G401.6 (cell line): Measurements from ENCODE around the gene ZNRF1.
A peak's percentile ranks its signal among the peaks of the same experiment; 100 is the strongest.
"Not testable (repeated sequence)": the region's sequence is repeated elsewhere in the genome, so short reads cannot be mapped to it uniquely, and the experiment has no call there.

ENCODE experiments used
- FAIRE-seq: peaks from 2 replicates; lab custom pipeline; 2012; peaks lifted over from hg19 to GRCh38; lab: Jason Lieb, UNC

Gene ZNRF1

GRCh38 chr16:75002474-75002873 lies 3.6 kb downstream of the ZNRF1 start:
- no peak for FAIRE-seq

DNA sequence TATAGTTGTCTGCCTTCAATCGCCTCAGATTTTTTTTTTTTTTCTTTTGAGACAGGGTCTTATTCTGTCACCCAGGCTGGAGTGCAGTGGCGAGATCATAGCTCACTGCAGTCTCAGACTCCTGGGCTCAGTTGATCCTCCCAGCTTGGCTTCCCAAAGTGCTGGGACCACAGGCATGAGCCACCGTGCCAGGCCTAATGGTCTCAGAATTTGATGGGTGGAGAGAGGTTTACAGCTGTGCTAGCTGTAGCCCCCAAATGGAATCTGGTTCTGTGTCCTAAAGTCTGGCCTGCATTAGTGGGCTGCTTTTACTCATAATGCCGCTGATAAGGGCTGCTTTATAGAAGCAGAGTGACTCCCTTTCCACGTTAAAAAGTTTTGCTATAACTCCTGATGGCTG lies 5.1 kb downstream of the ZNRF1 start:
- no peak for FAIRE-seq

DNA sequence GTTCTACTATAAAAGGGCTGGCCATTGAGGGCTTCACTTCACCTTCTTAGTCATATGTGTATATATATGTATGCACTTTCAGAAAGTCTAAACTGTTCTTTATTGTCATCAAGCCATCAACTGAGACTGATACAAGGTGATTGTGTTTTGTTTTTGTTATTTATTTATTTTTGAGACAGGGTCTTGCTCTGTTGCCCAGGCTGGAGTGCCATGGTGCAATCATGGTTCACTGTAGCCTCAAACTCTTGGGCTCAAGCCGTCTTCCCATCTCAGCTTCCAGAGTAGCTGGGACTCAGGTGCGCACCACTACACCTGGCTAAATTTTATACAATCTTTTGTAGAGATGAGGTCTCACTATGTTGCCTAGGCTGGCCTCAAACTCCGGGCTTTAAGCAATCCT lies 5.6 kb downstream of the ZNRF1 start:
- no peak for FAIRE-seq

- no peak for FAIRE-seq
Observed at GRCh38 chr16:75005697-75006096, 6.9 kb downstream of the ZNRF1 start.

DNA sequence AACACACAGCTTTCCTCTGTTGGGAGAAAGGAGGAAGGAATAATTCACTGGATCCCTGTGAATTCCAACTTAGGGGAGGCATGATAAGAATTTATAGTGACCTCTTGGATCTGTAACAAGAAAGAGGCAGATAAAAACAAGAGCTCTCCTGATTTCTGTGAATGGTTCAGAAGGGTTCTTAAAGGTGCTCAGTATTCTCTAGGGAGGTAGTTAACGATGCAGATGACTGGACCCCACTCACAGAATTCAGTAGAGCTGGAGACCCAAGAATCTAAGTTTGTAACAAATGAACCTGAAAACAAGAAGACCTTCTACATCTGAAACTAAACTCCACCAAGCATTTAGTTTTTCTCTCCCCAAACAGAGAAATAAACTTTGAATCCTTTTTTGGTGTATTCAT lies 8.6 kb downstream of the ZNRF1 start:
- no peak for FAIRE-seq

GRCh38 chr16:75010427-75010826 lies 11.6 kb downstream of the ZNRF1 start:
- no peak for FAIRE-seq

DNA sequence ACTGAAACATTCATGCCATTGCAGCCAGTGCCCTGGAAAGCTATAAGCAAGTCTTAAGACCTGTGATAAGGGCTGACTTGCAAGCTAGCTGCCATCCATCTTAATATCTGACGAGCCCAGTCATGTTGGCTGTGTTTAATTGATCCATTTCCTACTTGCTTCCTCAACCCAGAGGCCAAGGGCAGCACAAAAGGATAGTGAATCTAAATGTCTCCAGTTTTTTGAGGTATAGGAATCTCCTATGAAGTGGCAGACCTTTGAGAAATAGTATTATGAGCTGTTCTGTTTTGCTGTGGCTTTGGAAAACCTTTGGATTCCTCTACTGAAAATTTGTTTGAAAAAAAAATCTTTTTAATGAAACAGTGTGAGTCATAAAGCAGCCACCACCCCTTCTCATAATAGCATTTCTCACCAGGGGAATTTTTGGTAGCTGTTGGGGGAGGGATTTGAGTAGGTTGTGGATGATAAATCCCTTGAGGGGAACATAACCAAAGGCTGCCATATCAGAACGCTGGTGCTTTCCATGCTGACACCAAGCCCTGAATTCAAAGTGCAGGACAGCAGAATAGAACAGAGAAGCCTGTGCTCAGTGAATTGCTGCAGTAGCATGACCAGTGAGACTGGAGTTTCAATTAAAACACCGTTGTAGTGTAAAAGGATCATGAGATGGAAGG lies 12.9 kb downstream of the ZNRF1 start:
- FAIRE-seq, result no peak

DNA sequence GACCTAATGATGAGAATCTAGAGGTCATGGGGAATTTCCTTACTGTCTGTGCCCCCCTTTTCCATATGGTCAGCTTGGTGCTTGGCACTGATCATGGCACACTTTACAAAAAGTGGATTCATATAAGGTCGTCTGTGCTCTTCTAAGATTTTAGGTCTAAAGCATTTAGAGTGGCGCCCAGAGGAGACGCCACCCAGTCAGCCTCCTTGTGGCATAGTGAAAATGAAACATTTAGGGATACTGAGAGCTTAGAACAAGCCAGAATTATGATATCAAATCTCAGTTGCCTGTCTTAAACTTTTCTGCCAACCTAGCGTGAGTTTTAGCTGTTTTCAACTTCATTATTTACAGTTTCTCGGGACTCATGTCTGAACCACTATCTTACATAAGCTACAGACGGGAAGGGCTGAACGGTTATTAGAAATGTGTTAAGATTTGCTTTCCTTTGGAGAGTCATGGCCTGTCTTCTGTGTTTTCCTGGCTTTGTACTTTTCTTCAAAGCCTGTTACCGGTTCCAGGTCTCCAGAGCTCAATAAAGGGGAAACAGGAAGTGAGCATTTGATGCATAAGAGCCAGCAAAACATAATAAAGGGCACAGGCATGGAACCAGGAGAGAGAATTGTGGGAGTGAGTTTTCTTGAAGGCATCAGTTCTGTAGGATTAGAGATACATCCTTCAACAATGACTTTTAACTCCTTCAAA lies 13.7 kb downstream of the ZNRF1 start:
- no peak for FAIRE-seq

DNA sequence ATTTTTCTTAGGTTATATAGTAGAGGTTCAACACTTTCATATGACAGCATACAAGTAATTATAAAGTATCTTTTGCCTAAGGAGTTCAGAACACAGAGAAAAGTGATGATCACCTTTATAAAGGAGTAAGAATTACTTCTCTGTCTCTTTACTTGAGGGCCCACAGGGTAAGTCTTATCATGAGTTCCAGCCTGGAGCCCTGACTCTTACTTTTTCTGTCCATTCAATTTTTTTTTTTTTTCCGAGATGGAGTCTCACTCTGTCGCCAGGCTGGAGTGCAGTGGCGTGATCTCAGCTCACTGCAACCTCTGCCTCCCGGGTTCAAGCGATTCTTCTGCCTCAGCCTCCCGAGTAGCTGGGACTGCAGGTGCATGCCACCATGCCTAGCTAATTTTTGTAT lies 14.3 kb downstream of the ZNRF1 start:
- FAIRE-seq, result not testable (repeated sequence)

DNA sequence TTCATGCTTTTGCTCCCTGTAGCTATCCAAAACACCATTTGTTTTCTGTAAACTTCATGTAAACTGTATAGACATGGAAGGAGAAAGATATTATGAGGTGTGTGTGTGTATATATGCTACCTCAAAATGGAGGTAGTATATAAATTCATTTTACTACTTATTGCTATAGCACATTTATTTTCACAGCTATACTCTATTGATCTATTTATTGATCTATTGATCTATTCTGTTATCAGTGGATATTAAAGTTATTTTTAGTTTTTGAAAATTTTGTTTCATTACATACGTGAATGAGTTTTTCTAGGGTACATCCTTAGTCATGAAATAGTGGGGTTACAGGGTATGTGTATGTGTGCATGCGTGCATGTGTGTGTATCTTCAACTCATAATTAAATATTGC lies 15.5 kb downstream of the ZNRF1 start:
- no peak for FAIRE-seq

DNA sequence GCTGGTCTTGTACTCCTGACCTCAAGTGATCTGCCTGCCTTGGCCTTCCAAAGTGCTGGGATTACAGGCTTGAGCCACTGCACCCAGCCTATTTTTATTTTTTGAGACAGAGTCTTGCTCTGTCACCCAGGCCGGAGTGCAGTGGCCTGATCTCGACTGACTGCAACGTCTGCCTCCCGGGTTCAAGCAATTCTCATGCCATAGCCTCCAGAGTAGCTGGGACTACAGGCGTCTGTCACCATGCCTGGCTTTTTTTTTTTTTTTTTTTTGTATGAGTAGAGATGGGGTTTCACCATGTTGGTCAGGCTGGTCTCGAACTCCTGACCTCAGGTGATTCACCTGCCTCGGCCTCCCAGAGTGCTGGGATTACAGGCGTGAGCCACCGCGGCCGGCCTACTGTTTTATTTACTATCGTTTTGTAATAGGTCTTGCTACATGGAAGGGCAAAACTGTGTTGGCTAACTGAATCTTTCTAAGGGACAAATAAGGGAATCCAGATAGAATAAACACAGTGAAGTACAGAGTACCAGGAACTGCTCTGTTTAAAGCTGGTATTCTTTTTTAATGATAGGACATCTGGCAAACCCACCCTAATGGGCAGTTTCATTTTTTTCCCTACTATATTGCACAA lies 17.7 kb downstream of the ZNRF1 start:
- not testable (repeated sequence) for FAIRE-seq

DNA sequence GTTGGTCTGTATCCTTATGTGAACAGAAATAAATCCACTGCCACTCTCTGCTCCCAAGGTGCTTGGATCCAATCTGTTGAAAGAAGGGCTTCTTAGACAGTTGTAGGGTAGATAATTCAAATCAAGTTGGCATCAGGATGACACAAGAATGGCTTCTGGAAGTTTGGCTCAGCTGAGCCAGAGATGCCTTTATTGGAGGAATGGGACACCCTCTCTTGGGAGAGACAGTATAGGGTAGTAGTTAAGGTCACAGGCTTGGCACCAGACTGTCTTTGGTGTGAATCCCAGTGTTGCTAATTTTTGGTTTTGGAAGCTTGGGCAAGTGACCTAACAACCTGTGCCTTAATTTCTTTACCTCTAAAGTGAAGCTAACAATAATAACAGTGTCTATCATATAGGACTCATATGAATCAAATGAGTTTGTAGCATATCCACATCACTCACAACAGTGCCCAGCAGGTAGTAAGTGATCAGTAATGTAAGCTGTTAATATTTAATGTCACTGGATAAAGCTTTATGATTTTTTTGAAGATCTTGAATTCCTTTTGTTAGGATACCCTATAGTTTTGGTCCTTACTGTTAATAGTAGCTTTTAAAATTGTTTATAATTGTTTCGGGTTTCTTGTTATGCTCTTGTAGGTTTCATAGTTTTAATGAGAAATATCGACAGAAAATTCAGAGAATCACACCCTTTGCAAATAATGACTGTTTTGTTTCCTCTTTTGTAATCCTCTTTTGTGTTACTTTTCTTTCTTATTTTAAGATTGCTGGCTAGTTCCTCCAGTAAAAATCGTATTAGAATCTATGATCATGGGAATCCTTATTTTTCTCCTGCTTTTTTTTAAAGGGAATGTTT lies 19.1 kb downstream of the ZNRF1 start:
- FAIRE-seq, result peak; percentile 72

GRCh38 chr16:75019007-75019406 lies 20.2 kb downstream of the ZNRF1 start:
- FAIRE-seq, result no peak

DNA sequence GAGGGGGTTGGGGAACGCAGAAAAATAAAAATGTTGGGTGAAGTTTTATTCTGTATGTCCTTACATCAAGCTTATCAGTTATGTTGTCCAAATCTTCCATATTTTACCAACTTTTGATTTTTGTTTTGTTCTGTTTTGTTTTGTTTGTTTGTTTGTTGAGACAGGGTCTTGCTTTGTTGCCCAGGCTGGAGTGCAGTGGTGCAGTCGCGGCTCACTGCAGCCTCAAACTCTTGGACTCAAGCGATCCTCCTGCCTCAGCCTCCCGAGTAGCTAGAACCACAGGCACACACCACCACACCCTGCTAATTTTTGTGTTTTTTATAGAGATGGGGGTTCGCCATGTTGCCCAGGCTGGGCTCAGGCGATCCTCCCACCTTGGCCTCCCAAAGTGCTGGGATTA lies 20.8 kb downstream of the ZNRF1 start:
- no peak for FAIRE-seq

DNA sequence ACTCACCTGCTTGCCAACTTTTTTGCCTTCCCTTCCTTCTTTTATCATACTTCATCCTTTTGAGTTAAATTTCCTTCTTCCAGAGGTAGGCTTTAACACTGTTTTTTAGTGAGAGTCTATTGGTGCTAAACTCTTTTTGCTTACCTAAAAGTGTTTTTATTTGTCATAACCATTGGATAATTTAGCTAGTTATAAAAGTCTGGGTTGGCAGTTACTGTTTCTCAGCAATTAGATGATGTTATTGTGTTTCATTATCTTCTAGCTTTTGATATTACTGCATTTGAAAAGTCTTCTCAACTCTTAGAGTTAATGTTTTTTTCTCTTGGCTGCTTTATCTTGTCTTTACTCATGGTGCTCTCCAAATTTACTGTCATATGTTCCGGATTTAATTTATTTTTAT lies 22.6 kb downstream of the ZNRF1 start:
- FAIRE-seq, result no peak

- no peak for FAIRE-seq
Observed at GRCh38 chr16:75022567-75022966, 23.7 kb downstream of the ZNRF1 start.

DNA sequence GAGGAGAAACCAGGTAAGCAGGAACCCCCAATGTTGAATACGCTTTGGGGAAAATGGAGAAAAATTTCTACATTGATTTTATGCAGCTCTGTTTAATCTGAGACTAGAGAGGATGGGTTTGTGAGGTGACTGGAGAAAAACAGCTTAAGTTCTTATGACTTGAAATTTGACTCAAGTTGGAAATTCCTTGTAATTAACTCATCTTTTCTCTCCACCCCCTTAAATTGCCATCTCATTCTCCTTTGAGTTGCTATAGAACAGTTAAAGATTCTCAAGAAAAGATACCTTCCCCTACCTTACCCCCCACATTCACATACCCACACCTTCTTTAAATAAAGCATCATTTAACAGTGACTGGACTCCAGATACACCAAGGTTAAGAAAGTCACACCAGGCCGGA lies 24.2 kb downstream of the ZNRF1 start:
- FAIRE-seq, result no peak

DNA sequence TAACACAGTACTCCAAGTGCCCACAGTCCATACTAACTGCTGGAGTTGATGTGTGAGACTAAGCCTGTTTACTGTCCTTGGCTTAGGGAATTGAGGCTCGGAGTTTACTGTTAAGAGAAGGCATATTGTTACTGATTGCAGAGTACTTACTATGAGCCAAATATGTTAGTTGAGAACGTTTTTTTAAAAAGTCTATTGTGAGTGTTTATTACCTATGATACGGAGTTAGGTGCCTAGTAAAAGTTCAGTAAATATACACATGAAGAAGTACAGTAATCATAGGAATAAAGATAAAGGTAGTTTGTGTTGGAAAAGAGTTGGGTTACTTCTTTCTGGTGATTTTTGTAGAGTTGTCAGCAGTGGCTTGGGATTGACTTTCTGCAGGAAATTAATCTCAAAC lies 25.4 kb downstream of the ZNRF1 start:
- no peak for FAIRE-seq

DNA sequence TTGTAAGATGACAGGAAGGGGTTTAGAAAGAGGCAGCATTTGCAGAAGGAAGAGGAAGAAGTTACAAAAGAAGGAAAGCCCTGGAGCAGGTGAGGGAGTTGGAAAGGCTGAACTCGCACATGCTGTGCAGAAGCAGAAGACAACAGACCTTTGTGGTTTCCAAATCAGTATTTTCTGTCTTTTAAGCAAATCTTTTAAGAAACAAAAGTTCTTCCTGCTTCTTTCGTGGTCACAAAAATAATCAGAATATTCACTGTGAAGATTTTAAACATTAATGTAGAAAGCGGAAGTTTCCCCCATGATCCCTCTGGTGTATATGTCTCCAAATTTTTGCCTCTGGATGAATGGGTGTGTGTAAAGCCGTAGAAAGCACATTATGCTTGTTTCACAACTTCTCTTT lies 25.8 kb downstream of the ZNRF1 start:
- FAIRE-seq, result no peak

DNA sequence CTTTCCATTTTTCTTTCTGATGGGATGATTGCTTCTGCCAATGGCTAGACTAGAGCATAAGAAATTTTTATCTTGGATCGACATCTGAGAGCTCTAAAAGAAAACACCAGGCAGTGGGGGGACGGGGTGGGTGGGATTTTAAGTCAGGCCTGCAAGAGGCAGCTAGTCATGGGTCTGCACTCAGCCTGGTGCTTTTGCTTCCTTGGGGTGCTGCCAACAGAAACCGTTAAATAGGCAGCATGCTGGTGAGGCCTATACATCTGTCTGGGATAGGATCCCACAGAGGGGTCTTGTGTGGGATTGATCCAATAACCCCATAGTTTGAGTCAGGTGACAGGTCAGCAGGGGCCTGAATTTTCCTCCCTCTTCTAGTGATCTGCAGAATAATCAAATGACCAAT lies 26.9 kb downstream of the ZNRF1 start:
- no peak for FAIRE-seq

DNA sequence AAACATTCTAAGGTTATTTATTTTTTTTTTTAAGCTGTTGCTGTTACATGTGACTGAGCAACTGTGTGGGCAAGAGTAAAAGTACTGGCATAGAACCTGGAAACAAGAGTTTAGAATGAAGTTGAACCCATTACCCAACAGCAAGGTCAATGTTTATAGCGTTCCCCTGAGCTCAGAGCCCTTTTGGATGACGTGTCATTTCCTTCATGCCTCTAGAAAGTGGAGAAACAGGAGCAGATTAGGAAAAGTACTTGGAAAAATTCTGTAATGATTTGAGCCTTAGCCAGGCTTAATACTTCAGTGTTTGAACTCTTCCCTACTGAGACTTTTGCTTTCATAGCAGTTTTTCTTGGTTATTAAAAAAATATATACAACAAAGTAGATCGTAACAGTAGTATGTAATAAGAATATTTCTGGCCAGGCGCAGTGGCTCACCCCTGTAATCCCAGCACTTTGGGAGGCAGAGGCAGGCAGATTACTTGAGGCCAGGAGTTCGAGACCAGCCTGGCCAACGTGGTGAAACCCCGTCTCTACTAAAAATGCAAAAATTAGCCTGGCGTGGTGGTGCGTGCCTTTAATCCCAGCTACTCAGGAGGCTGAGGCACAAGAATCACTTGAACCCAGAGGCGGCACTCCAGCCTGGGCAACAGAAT lies 27.5 kb downstream of the ZNRF1 start:
- FAIRE-seq, result not testable (repeated sequence)

DNA sequence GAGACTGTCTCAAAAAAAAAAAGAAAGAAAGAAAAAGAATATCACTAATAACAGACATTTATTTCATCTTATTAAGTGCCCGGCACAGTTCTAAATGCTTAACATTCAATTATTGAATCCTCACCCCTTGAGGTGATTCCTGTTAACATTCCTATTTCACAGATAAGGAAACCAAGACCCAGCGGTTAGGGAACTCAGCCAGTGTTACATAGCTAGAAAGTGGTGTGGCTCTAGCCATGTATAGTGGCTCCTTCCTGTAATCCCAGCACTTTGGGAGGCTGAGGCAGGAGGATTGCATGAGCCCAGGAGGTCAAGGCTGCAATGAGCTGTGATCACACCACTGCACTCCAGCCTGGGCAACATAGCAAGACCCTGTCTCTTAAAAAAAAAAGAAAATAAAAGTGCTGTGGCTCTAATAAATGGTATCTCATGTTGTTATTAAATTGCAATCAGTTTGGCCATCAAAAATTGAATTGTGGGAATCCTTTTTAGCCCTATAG lies 28.1 kb downstream of the ZNRF1 start:
- FAIRE-seq, result no peak
